ENCODE data around the gene USP9Y. TPM values are rescaled to one million over a fixed set of nuclear protein-coding genes. Genes with fewer than 3 reads are reported as not detected.

Gene USP9Y
- total RNA-seq, 1 experiment from 2014 or later = not detected

DNA sequence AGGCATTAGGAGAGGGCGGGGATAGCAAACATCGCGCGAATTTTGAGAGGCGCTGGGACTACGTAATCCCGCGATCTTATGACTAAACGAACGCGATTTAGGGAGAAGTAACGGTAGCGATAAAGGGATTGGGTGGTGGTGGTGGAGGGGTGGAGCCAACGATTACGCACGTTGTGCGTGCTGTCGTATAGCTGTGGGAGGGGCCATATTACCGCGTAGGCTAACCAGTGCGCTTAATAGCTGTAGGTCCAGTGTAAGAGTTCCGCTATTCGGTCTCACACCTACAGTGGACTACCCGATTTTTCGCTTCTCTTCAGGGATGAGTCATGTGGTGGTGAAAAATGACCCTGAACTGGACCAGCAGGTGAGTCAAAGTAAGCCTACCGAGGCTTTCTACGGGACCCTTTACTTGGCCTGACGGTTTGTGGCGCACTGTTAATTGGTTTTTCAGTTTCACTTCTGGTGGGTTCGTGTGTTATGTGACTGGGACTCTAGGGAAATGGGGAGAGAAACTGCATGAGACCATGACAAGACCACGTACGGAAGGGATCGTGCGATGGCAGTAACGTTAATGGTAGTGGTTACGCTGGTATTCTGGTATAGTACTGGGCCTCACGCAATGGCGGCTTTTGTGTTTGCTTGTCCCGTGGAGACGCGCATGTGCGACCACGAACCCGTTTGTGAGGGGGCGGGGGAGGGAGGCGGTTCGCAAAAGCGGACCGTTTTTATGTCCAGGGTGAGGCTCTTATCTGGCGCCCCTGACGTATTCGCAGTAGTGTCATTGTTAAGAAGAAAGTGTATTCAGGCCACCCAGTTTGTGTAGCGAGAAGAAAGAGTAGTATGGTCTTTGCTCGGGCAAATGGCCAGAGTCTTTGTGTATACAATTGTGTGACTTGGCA lies 203.8 kb downstream of the USP9Y start, which contains the start of gene DDX3Y:
Gene DDX3Y (plus strand): TSS at position 251 of the 899 bp plus-strand sequence. CDS start 69 bp downstream, at position 320.
- Mint-ChIP-seq H3K36me3 (ENCODE audit: insufficient read depth, unreplicated experiment) (no peaks in the 10 kb centered on the region), H3K27ac (ENCODE audit: unreplicated experiment) (no peak within 1 kb of the TSS), H3K9me3 (ENCODE audit: low read depth, unreplicated experiment) (no peaks in the 10 kb centered on the region), H3K27me3 (ENCODE audit: unreplicated experiment) (no peaks in the 10 kb centered on the region), H3K4me1 (ENCODE audit: low read depth, unreplicated experiment) (no peaks in the 10 kb centered on the region), H3K4me3 (ENCODE audit: low read depth, unreplicated experiment) (no peak within 1 kb of the TSS)
- TF ChIP-seq, protein P1, sequence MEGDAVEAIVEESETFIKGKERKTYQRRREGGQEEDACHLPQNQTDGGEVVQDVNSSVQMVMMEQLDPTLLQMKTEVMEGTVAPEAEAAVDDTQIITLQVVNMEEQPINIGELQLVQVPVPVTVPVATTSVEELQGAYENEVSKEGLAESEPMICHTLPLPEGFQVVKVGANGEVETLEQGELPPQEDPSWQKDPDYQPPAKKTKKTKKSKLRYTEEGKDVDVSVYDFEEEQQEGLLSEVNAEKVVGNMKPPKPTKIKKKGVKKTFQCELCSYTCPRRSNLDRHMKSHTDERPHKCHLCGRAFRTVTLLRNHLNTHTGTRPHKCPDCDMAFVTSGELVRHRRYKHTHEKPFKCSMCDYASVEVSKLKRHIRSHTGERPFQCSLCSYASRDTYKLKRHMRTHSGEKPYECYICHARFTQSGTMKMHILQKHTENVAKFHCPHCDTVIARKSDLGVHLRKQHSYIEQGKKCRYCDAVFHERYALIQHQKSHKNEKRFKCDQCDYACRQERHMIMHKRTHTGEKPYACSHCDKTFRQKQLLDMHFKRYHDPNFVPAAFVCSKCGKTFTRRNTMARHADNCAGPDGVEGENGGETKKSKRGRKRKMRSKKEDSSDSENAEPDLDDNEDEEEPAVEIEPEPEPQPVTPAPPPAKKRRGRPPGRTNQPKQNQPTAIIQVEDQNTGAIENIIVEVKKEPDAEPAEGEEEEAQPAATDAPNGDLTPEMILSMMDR (IDR thresholded peaks at IDR 0.05; ENCODE audit: unreplicated experiment) = no peak
- no TSS peak for BruUV-seq (replicated peaks)
- CTCF ChIA-PET = no interaction called here
- no peak for DNase-seq
- intact Hi-C loops (cut with micrococcal nuclease; ENCODE audit: unreplicated experiment) = no loop called here

DNA sequence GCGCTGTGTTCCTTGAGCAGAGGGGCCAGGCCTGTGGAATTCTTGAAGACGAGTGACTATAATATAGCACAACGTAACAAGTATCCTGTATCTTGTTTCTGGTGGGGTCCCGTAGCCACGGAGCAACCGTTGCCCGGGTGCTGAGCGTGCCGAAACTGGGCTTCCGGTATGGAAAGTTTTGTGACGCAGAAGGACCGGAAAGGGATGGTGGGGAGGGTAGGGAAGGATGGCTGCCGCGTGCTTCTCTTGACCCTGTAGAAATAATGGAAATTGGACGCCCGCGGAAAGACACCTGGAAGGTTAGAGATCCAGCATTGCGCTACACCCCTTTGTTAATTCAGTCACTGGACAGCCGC lies 204.5 kb downstream of the USP9Y start:
- no peaks in the 10 kb centered on the region for H3K27me3 Mint-ChIP-seq (ENCODE audit: unreplicated experiment)
- no peak overlapping the region for H3K4me3 Mint-ChIP-seq (ENCODE audit: low read depth, unreplicated experiment)
- no peak for DNase-seq
- CTCF ChIA-PET = no interaction called here
- intact Hi-C loops (cut with micrococcal nuclease; ENCODE audit: unreplicated experiment) = no loop called here
- TF ChIP-seq, protein P1 (IDR thresholded peaks at IDR 0.05; ENCODE audit: unreplicated experiment) = no peak
- no TSS peak for BruUV-seq (replicated peaks)
- no peaks in the 10 kb centered on the region for H3K4me1 Mint-ChIP-seq (ENCODE audit: low read depth, unreplicated experiment)
- no peak overlapping the region for H3K27ac Mint-ChIP-seq (ENCODE audit: unreplicated experiment)
- no peaks in the 10 kb centered on the region for H3K9me3 Mint-ChIP-seq (ENCODE audit: low read depth, unreplicated experiment)
- H3K36me3 Mint-ChIP-seq (ENCODE audit: insufficient read depth, unreplicated experiment) = no peaks in the 10 kb centered on the region

DNA sequence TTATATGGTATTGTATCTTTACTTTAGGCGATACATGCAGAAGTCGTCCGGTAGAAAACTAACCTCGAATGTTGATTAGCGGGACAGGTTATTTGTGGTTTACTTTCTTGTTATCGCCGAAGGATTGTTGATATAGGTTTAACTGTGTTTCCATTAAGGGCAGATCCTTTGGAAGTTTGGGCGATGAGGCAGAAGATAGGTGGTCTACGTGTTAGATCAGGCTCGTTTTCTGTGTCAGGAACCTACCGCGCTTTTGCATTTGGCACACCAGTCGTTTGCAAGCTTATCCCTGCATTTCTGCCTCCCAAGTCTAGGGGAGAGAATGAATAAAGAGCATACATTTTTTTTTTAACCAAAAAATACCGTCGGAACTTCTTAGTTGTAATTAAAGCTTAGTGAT lies 204.9 kb downstream of the USP9Y start:
- Mint-ChIP-seq H3K27me3 (ENCODE audit: unreplicated experiment) (no peaks in the 10 kb centered on the region), H3K4me1 (ENCODE audit: low read depth, unreplicated experiment) (no peaks in the 10 kb centered on the region), H3K36me3 (ENCODE audit: insufficient read depth, unreplicated experiment) (no peaks in the 10 kb centered on the region), H3K27ac (ENCODE audit: unreplicated experiment) (no peak overlapping the region), H3K9me3 (ENCODE audit: low read depth, unreplicated experiment) (no peaks in the 10 kb centered on the region), H3K4me3 (ENCODE audit: low read depth, unreplicated experiment) (no peak overlapping the region)
- no TSS peak for BruUV-seq (replicated peaks)
- CTCF ChIA-PET = no interaction called here
- no peak for DNase-seq
- TF ChIP-seq, protein P1 (IDR thresholded peaks at IDR 0.05; ENCODE audit: unreplicated experiment) = no peak
- intact Hi-C loops (cut with micrococcal nuclease; ENCODE audit: unreplicated experiment) = no loop called here

Other genes starting within 250 kb of the USP9Y start
- gene DDX3Y, start 203.6 kb downstream of the USP9Y start, total RNA-seq (2022) = not detected in 2 replicates